Stimulated activated CD8-positive, alpha-beta memory T cell treated with anti-CD3 and anti-CD28 coated beads, Interleukin-4, amount 100 ng/mL, for 1 hour (primary cell): ENCODE results near the gene COL6A5.

Experiments
- DNase-seq, 2 donors: peaks; one replicate each; pipeline ENCODE4 v3.0.0-alpha.2; 2020; ENCODE audit warnings: low read depth in 2 of 2, low spot score in 1 of 2

The COL6A5 gene

GRCh38 chr3:130516645-130517512 is 171.4 kb downstream of the COL6A5 start, which contains the start of gene COL6A6:
Gene COL6A6, plus strand, starts transcription at chr3:130517177. Its CDS starts 43,188 bp downstream, at chr3:130560365.
- DNase-seq, result no peak

GRCh38 chr3:130517602-130518001 is 172.1 kb downstream of the COL6A5 start:
- DNase-seq, result no peak

GRCh38 chr3:130519754-130520153 is 174.3 kb downstream of the COL6A5 start:
- no peak for DNase-seq

- DNase-seq, result no peak
These were observed 176.9 kb downstream of the COL6A5 start for GRCh38 chr3:130522399-130522798.

GRCh38 chr3:130527426-130527825 is 182.0 kb downstream of the COL6A5 start:
- no peak for DNase-seq

GRCh38 chr3:130528120-130528519 is 182.6 kb downstream of the COL6A5 start:
- no peak for DNase-seq

GRCh38 chr3:130529486-130530215 is 184.2 kb downstream of the COL6A5 start:
- DNase-seq, result no peak

GRCh38 chr3:130533247-130533646 is 187.8 kb downstream of the COL6A5 start:
- no peak for DNase-seq
